Fibroblast of upper back skin (primary cell): ENCODE measurements around the gene CDC42BPG.

Experiments
- DNase-seq: peaks from one replicate; pipeline ENCODE4 v3.0.0-alpha.2; 2013

Gene CDC42BPG

GRCh38 chr11:64802370-64803157 is 41.9 kb downstream of the CDC42BPG start:
- DNase-seq: no peak

- no peak for DNase-seq
Measured at GRCh38 chr11:64801561-64802369, 42.7 kb downstream of the CDC42BPG start.

- no peak for DNase-seq
Measured at GRCh38 chr11:64801158-64801464, 43.3 kb downstream of the CDC42BPG start.

- no peak for DNase-seq
Measured at GRCh38 chr11:64800303-64801157, 43.9 kb downstream of the CDC42BPG start.

GRCh38 chr11:64799623-64800302 is 44.7 kb downstream of the CDC42BPG start:
- DNase-seq: no peak

GRCh38 chr11:64799256-64799622 is 45.2 kb downstream of the CDC42BPG start:
- no peak for DNase-seq

- DNase-seq: no peak
Measured at GRCh38 chr11:64796757-64797541, 47.5 kb downstream of the CDC42BPG start.

GRCh38 chr11:64796047-64796756 is 48.3 kb downstream of the CDC42BPG start:
- DNase-seq: no peak

GRCh38 chr11:64794526-64794925 is 49.9 kb downstream of the CDC42BPG start:
- no peak for DNase-seq

- DNase-seq: no peak
Measured at GRCh38 chr11:64793271-64794160, 50.9 kb downstream of the CDC42BPG start.

GRCh38 chr11:64792482-64792881 is 52.0 kb downstream of the CDC42BPG start:
- DNase-seq: no peak

- DNase-seq: no peak
Measured at GRCh38 chr11:64791781-64792291, 52.6 kb downstream of the CDC42BPG start.

- no peak for DNase-seq
Measured at GRCh38 chr11:64790205-64791095, 54.0 kb downstream of the CDC42BPG start.

- no peak for DNase-seq
Measured at GRCh38 chr11:64789331-64790204, 54.9 kb downstream of the CDC42BPG start.

GRCh38 chr11:64788321-64789215 is 55.9 kb downstream of the CDC42BPG start:
- DNase-seq: no peak

- peak; percentile 32 for DNase-seq
Measured at GRCh38 chr11:64787526-64788320, 56.7 kb downstream of the CDC42BPG start.
